Measurements from ENCODE around the gene RTL1. TPM values are rescaled to one million over a fixed set of nuclear protein-coding genes. Genes with fewer than 3 reads are reported as not detected.

Gene RTL1
- total RNA-seq, 1 donor from 2014 or later, result not detected

DNA sequence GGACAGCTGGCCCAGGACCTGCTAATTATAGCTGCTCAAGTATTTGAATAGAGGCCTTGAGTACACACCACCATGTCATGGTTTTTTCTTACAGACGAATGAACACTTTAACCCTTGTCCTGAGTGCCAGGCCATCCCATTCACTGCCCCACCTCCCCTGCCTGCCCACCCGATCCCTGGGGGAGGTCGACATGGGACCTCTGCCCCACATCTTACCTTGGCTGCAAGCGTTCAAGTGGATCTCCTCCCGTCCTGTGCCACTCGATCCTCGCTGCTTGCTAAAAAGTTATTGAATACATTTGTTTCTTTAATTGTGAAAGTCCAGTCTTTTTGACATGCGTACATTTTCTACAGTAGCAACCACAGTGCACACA is 10.3 kb downstream of the RTL1 start:
- TF ChIP-seq, protein P1, sequence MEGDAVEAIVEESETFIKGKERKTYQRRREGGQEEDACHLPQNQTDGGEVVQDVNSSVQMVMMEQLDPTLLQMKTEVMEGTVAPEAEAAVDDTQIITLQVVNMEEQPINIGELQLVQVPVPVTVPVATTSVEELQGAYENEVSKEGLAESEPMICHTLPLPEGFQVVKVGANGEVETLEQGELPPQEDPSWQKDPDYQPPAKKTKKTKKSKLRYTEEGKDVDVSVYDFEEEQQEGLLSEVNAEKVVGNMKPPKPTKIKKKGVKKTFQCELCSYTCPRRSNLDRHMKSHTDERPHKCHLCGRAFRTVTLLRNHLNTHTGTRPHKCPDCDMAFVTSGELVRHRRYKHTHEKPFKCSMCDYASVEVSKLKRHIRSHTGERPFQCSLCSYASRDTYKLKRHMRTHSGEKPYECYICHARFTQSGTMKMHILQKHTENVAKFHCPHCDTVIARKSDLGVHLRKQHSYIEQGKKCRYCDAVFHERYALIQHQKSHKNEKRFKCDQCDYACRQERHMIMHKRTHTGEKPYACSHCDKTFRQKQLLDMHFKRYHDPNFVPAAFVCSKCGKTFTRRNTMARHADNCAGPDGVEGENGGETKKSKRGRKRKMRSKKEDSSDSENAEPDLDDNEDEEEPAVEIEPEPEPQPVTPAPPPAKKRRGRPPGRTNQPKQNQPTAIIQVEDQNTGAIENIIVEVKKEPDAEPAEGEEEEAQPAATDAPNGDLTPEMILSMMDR (IDR thresholded peaks at IDR 0.05; ENCODE audit: borderline replicate concordance), result no peak
- no peak overlapping the region for H3K27ac ChIP-seq (replicated peaks)
- H3K27me3 ChIP-seq (ENCODE audit: low read depth), result peaks cover 85% of the 10 kb centered on the region
- no peaks in the 10 kb centered on the region for H3K36me3 ChIP-seq
- DNase-seq, result no peak
- H3K4me1 ChIP-seq, result peaks cover under 1% of the 10 kb centered on the region
- H3K9me3 ChIP-seq (replicated peaks), result no peaks in the 10 kb centered on the region
- no peak overlapping the region for H3K4me3 ChIP-seq
- intact Hi-C loops (cut with micrococcal nuclease), result no loop called here

DNA sequence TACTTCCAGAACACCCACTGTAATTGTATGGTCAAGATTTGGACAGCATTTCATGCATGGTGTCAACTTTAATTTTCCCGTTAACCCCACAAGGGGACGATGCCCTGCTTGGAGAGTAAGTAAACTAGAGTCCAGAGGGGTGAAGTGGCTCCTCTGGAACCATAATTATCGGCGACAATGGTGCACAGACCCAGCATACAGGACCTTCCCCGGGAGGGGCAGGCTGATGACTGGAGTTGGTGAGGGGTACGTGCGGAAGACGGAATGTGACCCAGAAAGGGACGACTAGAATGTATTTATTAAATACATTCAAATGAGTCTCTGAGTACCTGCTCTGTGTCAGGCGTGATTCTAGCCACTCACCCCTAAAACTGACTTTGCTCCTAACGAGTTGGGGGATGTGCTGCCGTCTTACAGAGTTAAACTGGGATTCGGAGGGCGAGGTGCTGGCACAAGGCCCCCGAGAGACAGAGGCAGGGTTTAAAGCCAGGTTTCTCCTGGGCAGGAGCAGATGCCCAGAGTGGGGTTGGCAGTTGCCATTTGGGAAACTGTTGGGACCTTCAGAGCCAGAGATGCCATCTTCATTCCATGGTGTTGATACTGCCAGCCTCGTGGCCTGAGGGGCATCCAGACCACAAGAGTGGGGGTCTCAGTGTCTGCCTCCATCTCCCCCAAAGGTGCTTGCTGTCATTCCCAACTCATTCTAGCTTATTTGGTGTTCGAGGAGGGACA is 10.9 kb downstream of the RTL1 start:
- DNase-seq, result no peak

DNA sequence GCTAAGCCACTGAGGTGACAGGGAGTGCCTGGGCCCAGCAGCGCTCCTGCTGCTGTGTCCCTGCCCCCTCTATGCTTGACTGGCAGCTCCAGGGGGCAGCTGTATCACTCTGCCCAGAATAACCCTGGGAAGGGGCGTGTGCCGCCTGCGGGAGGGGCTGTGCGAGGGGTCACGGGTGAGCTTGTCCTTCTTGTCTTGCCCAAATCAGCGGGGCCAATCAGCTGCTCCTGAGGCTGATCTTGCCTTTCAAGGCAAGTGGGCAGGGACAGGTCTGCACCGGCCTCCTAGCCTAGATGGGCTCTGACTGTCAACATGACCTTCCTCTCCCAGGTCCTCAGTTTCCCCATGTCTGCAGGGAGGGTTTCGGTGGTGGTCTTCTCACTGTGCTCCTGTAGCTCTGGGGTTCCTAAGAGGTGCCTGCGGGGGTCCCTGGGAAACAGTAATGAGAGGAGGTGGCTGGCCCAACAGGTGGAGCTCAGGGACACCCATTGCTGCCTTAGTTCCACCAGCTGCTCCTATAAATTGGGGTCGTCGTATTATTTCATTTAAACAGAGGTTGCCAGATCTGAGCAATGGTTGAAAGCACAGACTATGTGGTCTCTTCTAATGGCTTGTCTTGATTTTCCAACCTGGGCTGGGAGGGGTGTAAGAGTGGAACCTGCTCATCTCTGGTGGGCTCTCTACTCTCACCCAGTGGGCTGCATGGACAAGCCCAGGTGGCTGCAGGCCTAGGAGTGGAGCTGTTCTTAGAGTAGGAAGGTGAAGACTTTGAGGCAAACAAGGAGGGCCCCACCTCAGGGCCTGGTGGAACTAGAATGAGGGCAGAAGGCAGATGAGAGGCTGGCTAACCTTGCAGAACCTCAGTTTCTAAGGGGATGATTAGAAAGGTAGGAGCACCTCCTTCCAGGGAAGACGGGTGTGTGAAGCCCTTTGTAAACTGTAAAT is 11.7 kb downstream of the RTL1 start:
- no peaks in the 10 kb centered on the region for H3K9me3 ChIP-seq (replicated peaks)
- no peaks in the 10 kb centered on the region for H3K4me1 ChIP-seq
- H3K36me3 ChIP-seq, result no peaks in the 10 kb centered on the region
- DNase-seq, result peak; percentile 3
- intact Hi-C loops (cut with micrococcal nuclease), result no loop called here
- H3K27me3 ChIP-seq (ENCODE audit: low read depth), result peaks cover 78% of the 10 kb centered on the region
- TF ChIP-seq, protein P1 (IDR thresholded peaks at IDR 0.05; ENCODE audit: borderline replicate concordance), result no peak
- no peak overlapping the region for H3K4me3 ChIP-seq
- H3K27ac ChIP-seq (replicated peaks), result no peak overlapping the region

More for the DNA sequence above, 10.9 kb downstream of the RTL1 start:
- TF ChIP-seq, protein P1 (IDR thresholded peaks at IDR 0.05; ENCODE audit: borderline replicate concordance), result no peak
- Histone ChIP-seq H3K4me3 (no peak overlapping the region), H3K27ac (replicated peaks) (no peak overlapping the region), H3K36me3 (no peaks in the 10 kb centered on the region), H3K9me3 (replicated peaks) (no peaks in the 10 kb centered on the region), H3K4me1 (no peaks in the 10 kb centered on the region), H3K27me3 (ENCODE audit: low read depth) (peaks cover 80% of the 10 kb centered on the region)
- intact Hi-C loops (cut with micrococcal nuclease), result no loop called here

DNA sequence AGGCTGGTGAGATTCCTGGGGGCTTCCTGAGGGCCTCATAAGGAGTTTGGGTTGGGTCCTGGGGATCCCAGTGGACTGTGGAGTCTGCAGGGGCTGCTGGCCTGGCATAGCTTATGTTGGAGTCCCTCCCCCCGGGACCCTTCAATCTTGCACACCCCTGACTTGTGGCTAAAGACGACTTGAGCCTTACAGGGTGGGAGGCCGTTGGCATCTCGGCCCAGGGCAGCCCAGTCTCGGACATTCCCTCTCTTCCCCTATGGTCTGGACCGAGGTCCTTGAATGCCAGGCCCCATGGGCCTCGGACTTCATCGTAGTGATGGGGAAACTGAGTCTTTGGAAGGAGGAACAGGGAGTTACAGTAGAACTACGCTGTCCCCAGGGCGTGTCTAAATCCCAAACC is 12.5 kb downstream of the RTL1 start:
- Histone ChIP-seq H3K27ac (replicated peaks) (no peak overlapping the region), H3K36me3 (no peaks in the 10 kb centered on the region), H3K9me3 (replicated peaks) (no peaks in the 10 kb centered on the region), H3K27me3 (ENCODE audit: low read depth) (peaks cover 78% of the 10 kb centered on the region), H3K4me1 (no peaks in the 10 kb centered on the region), H3K4me3 (no peak overlapping the region)
- TF ChIP-seq, protein P1 (IDR thresholded peaks at IDR 0.05; ENCODE audit: borderline replicate concordance), result no peak
- peak; percentile 1 for DNase-seq
- intact Hi-C loops (cut with micrococcal nuclease), result no loop called here

DNA sequence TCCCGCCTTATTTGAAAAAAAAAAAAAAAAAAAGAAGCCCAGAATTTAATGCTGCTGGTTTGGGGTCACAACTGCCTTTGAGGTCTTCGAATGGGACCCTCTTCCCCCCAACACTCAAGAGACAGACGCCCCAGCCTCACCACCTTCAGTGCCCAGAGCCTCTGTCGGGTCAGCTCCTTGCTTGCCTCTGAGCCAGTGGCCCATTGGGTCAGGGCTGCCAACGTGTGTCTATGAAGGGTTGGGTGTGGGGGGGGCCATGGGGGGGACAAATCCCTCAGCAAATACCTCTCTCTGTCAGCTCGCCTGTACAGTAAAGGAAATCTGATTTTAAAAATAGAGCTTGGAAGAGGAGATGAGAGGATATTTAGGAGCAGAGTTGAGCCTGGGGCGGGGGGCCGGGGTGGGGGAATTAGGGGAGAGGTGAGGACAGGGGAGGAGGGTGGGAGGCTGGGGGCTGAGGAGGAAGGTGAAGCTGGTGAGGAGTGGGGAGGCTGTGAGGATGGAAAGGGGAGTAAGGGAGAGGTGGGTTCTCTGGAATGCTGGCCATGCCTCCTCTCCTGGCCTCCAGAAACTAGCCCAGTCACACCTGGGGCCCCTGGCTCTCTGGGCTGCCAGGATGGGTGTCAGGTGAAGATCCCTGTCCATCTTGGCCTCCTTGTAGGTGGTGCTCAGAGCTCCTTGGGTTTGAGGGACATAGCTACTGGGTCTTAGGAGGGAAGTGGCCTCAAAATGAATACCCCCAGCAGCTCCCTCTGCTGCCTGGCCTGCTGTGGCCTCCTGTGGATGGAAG is 13.3 kb downstream of the RTL1 start:
- H3K36me3 ChIP-seq, result no peaks in the 10 kb centered on the region
- H3K27me3 ChIP-seq (ENCODE audit: low read depth), result peaks cover 78% of the 10 kb centered on the region
- no peak overlapping the region for H3K4me3 ChIP-seq
- peak; percentile 3 for DNase-seq
- no peak overlapping the region for H3K27ac ChIP-seq (replicated peaks)
- no peaks in the 10 kb centered on the region for H3K4me1 ChIP-seq
- TF ChIP-seq, protein P1 (IDR thresholded peaks at IDR 0.05; ENCODE audit: borderline replicate concordance), result no peak
- intact Hi-C loops (cut with micrococcal nuclease), result no loop called here
- H3K9me3 ChIP-seq (replicated peaks), result no peaks in the 10 kb centered on the region

All from left ventricle myocardium inferior (tissue), 1 donor.